Measurements from ENCODE around the gene BAHCC1.

- TF ChIP-seq CTCF (IDR thresholded peaks at IDR 0.05; ENCODE audit: low read depth, low read length, poor library complexity, severe bottlenecking) (no peak), EZH2phosphoT487 (IDR thresholded peaks at IDR 0.05; ENCODE audit: borderline replicate concordance, low read length) (no peak)
These were observed 25.7 kb downstream of the BAHCC1 start for GRCh38 chr17:81420769-81421462.
